ENCODE measurements around the gene ODAD3.

DNA sequence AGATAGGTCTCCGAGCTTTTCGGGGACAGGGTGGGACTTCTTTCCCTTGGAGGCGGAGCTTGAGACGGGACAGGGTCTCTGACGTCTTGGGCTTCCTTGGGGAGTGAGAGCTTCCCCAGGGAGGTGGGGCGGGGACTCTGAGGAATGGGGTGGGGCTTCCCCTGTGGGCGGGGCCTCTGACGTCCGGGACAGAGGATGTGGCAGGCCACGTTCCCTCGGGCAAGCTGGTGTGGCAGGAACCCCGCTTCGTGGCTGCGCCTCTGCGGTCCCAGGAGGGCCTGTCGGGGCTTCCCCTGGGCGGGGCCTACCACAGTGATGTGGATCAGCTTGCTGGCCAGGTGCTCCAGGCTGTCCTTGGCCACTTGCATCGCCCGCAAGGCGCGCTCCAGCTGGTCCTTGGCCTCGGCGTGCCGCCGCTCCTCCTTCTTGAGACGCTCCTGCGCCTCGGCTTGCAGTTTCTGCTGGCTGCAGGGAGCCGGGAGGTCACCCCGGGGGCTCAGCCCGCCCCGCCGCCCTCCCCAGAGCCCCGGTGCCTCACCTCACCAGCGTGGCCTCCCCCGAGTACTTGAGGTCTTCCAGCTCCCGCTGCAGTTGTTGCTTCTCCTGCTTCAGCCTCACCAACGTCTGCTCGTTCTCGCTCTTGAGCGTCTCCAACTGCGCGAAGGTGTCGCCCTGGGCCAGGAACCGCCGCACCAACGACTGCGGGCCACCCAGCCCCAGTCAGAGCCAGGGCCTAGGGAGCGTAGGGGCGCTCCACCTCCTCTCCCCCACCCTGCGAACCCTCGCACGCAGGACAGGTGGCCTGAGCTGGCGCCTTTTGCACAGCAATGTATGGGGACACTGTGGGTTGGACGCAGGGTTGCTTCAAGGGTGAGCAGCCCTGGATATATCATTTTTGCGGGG lies 12.5 kb downstream of the ODAD3 start:
- no peak for TF ChIP-seq CTCF (IDR thresholded peaks at IDR 0.05)
- TF ChIP-seq POLR2A (IDR thresholded peaks at IDR 0.05): no peak

Measured in lower leg skin (tissue), 3 donors.